Measurements from ENCODE around the gene CTSL.

CTSL gene

DNA sequence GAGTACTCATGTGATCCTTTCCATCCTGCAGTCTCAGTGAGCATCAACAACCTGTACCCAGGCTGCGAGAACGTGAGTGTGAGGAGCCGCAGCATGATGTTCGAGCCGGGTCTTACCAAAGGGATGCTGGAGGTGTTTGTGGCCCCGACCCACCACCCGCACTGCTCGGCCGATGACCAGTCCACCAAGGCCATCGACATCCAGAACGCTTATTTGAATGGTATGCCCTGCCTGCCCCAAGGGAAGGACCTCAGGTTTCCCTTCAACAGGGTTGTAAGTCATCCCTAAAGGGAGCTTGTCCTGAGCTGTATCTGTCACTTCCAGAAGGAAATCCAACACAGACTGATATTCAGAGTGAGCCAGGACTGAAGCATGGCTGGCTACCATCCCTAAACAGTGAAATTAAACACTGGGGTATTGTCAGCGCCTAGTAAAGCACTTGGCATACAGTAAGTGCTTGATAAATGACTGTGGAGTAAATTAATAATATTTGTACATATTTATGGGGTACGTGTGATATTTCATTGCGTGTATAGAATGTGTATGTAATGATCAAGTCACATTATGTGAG is 39.3 kb upstream of the CTSL start:
- TF ChIP-seq, protein P1, sequence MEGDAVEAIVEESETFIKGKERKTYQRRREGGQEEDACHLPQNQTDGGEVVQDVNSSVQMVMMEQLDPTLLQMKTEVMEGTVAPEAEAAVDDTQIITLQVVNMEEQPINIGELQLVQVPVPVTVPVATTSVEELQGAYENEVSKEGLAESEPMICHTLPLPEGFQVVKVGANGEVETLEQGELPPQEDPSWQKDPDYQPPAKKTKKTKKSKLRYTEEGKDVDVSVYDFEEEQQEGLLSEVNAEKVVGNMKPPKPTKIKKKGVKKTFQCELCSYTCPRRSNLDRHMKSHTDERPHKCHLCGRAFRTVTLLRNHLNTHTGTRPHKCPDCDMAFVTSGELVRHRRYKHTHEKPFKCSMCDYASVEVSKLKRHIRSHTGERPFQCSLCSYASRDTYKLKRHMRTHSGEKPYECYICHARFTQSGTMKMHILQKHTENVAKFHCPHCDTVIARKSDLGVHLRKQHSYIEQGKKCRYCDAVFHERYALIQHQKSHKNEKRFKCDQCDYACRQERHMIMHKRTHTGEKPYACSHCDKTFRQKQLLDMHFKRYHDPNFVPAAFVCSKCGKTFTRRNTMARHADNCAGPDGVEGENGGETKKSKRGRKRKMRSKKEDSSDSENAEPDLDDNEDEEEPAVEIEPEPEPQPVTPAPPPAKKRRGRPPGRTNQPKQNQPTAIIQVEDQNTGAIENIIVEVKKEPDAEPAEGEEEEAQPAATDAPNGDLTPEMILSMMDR (IDR thresholded peaks at IDR 0.05; ENCODE audit: low read depth, low read length, missing control alignments): no peak
- DNase-seq (ENCODE audit: low read depth): no peak
- H3K4me3 ChIP-seq (ENCODE audit: low read depth, low read length): no peak overlapping the region

GRCh38 chr9:87687207-87687606 is 38.7 kb upstream of the CTSL start:
- TF ChIP-seq, protein P1 (IDR thresholded peaks at IDR 0.05; ENCODE audit: low read depth, low read length, missing control alignments): no peak
- H3K4me3 ChIP-seq (ENCODE audit: low read depth, low read length): no peak overlapping the region
- no peak for DNase-seq (ENCODE audit: low read depth)

DNA sequence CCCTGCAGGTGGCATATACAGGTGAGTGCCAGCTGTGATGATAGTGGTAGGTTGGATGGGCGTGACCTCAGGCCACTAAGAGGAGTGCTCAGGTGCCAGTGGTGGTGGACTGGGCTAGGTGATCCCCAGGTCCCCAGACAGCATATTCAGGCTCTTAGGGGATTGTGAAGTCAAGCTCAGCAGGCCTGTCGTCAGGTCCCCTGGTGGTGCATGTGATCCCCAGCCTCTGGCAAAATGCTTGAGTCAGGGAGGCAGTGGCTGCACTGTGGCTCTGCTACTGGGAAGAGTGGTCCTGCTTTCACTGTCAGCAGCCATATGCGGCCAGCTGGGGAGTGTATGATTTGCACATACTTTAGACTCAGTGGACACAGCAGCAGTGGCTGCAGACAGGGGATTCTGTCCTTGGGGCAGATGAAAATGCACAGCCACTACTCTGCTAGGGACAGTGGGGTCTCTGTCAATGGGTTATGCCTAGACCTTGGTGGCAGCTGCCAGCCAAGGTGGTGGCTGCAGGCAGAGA is 31.6 kb upstream of the CTSL start:
- H3K4me3 ChIP-seq (ENCODE audit: low read depth, low read length): no peak overlapping the region
- TF ChIP-seq, protein P1 (IDR thresholded peaks at IDR 0.05; ENCODE audit: low read depth, low read length, missing control alignments): no peak
- no peak for DNase-seq (ENCODE audit: low read depth)

DNA sequence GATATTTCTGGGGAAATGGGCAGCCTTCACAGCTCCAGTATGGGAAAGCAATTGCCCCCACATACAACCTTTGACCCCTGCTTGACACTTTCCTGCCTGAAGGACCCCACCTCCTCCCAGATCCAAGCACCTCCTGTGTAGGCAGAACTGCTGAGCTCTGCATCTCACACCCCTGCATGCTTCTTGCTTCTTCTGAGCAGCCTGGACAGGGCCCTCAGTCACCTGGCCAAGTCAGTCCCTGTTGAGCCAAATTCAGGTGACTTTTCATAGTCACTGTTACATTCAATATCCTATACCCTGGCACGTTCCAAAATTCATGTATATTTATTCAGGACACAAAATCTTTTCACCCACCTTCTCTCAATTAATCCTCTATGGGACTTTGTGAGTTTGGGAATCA is 30.4 kb upstream of the CTSL start:
- no peak overlapping the region for H3K4me3 ChIP-seq (ENCODE audit: low read depth, low read length)
- TF ChIP-seq, protein P1 (IDR thresholded peaks at IDR 0.05; ENCODE audit: low read depth, low read length, missing control alignments): no peak
- DNase-seq (ENCODE audit: low read depth): no peak

- no peak for DNase-seq (ENCODE audit: low read depth)
- TF ChIP-seq, protein P1 (IDR thresholded peaks at IDR 0.05; ENCODE audit: low read depth, low read length, missing control alignments): no peak
- no peak overlapping the region for H3K4me3 ChIP-seq (ENCODE audit: low read depth, low read length)
Measured at GRCh38 chr9:87696641-87697040, 29.3 kb upstream of the CTSL start.

DNA sequence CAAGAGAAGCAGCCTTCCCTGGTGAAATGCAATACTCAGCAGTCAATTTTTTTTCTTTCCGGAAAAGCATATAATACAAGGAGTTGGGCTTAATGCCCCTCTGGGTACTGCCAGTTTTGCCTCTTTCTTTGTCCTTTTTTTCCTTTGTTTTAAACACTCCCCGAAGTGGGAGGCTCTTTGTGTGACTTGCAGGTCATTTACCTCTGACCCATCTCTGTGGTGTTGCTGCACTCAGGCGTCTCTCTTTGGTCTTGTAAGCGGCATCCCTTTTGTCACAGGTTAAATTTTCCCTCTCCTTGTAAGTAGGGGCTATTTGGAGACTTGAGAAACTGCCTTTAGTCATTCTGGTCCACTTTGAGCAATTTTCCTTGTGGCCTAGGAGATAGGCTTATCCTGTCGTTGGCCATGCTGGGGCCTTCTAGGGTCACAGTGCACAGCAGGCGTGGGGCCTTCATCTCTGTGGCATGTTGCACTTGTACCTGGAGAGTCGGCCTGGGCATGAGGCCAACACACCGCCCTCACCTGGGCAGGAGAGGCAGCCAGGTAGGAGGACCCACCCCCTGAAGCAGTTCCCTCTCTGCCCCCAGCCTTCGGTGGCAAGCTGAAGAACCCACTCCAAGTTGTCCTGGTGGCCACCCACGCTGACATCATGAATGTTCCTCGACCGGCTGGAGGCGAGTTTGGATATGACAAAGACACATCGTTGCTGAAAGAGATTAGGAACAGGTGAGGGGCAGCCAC is 27.7 kb upstream of the CTSL start:
- no peak for DNase-seq (ENCODE audit: low read depth)
- H3K4me3 ChIP-seq (ENCODE audit: low read depth, low read length): no peak overlapping the region
- TF ChIP-seq, protein P1 (IDR thresholded peaks at IDR 0.05; ENCODE audit: low read depth, low read length, missing control alignments): no peak

Data from GM12864 (cell line).